Suprapubic skin (tissue), 3 donors: Measurements from ENCODE around the gene ACAA1.

Experiments
- POLR2A ChIP-seq, 2 donors: fragments of 450-650 bp; IDR thresholded peaks; one replicate each; pipeline ENCODE4 v1.6.1; 2017; ENCODE audit warnings: antibody characterized with exemption in 2 of 2, mild to moderate bottlenecking in 2 of 2, moderate library complexity in 2 of 2
- TF ChIP-seq, protein P1 (sequence below), 2 donors: fragments of 200-600 bp in 1 of 2; fragments of 450-650 bp in 1 of 2; sonication (generic) in 1 of 2; IDR thresholded peaks; one replicate each; pipeline ENCODE4 v1.5.1; 2016 to 2019; ENCODE audit warnings: antibody characterized with exemption in 2 of 2, mild to moderate bottlenecking in 1 of 2, moderate library complexity in 1 of 2

DNA sequence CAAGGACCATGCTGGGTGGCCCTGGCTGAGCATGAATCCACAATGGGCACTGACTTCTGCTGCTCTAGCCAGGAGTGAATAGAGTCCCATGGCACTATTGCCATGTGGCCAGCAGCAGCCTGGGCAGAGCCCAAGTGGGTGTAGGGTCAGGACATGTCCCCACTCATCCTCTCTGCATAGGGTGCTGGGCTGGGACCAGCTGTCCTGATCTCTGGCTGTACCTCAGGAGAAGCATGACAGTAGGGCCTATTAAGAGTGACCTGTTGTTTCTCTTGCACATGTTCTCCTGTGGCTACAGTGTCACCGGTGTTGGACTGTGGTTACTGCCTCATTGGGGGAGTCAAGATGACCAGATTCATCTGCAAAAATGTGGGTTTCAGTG is 51.0 kb downstream of the ACAA1 start:
- no peak for TF ChIP-seq POLR2A (IDR thresholded peaks at IDR 0.05)
- TF ChIP-seq, protein P1, sequence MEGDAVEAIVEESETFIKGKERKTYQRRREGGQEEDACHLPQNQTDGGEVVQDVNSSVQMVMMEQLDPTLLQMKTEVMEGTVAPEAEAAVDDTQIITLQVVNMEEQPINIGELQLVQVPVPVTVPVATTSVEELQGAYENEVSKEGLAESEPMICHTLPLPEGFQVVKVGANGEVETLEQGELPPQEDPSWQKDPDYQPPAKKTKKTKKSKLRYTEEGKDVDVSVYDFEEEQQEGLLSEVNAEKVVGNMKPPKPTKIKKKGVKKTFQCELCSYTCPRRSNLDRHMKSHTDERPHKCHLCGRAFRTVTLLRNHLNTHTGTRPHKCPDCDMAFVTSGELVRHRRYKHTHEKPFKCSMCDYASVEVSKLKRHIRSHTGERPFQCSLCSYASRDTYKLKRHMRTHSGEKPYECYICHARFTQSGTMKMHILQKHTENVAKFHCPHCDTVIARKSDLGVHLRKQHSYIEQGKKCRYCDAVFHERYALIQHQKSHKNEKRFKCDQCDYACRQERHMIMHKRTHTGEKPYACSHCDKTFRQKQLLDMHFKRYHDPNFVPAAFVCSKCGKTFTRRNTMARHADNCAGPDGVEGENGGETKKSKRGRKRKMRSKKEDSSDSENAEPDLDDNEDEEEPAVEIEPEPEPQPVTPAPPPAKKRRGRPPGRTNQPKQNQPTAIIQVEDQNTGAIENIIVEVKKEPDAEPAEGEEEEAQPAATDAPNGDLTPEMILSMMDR (IDR thresholded peaks at IDR 0.05) = no peak
